ENCODE results near the gene MSMP.
A peak's percentile ranks its signal among the peaks of the same experiment; 100 is the strongest.

Gene MSMP

GRCh38 chr9:35741740-35742139, 12.3 kb downstream of the MSMP start:
- no peak for DNase-seq

- DNase-seq, result no peak
These were observed 13.8 kb downstream of the MSMP start for GRCh38 chr9:35740243-35740642.

- DNase-seq, result no peak
These were observed 15.2 kb downstream of the MSMP start for GRCh38 chr9:35738924-35739323.

- no peak for DNase-seq
These were observed 15.9 kb downstream of the MSMP start for GRCh38 chr9:35738186-35738585.

GRCh38 chr9:35737143-35737542, 16.9 kb downstream of the MSMP start:
- DNase-seq, result no peak

- DNase-seq, result peak; percentile 81
These were observed 17.9 kb downstream of the MSMP start for GRCh38 chr9:35736201-35736633.

- no peak for DNase-seq
These were observed 20.0 kb downstream of the MSMP start for GRCh38 chr9:35734096-35734495.

GRCh38 chr9:35732800-35733541, 21.1 kb downstream of the MSMP start:
- DNase-seq, result no peak

GRCh38 chr9:35732185-35732799, 21.8 kb downstream of the MSMP start, which contains the start of the genes CREB3 and TLN1:
Gene CREB3 (plus strand): TSS chr9:35732666. CDS start chr9:35732773, 107 bp downstream.
Gene TLN1 (minus strand): TSS chr9:35732195. CDS start chr9:35725694, 6,501 bp downstream.
- DNase-seq, result peak; percentile 98

GRCh38 chr9:35731415-35732184, 22.5 kb downstream of the MSMP start:
- no peak for DNase-seq

- DNase-seq, result no peak
These were observed 23.6 kb downstream of the MSMP start for GRCh38 chr9:35730486-35730854.

GRCh38 chr9:35729700-35730485, 24.2 kb downstream of the MSMP start:
- peak; percentile 69 for DNase-seq

- DNase-seq, result no peak
These were observed 25.0 kb downstream of the MSMP start for GRCh38 chr9:35729101-35729500.

GRCh38 chr9:35728041-35728971, 25.8 kb downstream of the MSMP start:
- peak; percentile 71 for DNase-seq

GRCh38 chr9:35727676-35728040, 26.4 kb downstream of the MSMP start:
- DNase-seq, result no peak

GRCh38 chr9:35726931-35727330, 27.1 kb downstream of the MSMP start:
- DNase-seq, result no peak

- DNase-seq, result no peak
These were observed 28.7 kb downstream of the MSMP start for GRCh38 chr9:35725362-35725761.

GRCh38 chr9:35723908-35724307, 30.2 kb downstream of the MSMP start:
- no peak for DNase-seq

GRCh38 chr9:35723426-35723825, 30.6 kb downstream of the MSMP start:
- DNase-seq, result no peak

GRCh38 chr9:35719546-35719945, 34.5 kb downstream of the MSMP start:
- DNase-seq, result no peak

- DNase-seq, result no peak
These were observed 35.2 kb downstream of the MSMP start for GRCh38 chr9:35718721-35719511.
